OCI-M2 (cell line): Measurements from ENCODE around the gene FAM163A.
"Not testable (repeated sequence)": the region's sequence is repeated elsewhere in the genome, so short reads cannot be mapped to it uniquely, and the experiment has no call there.

Experiments
- DNase-seq: peaks from one replicate; lab custom pipeline; 2025; ENCODE audit not compliant: unreplicated experiment; lab: John Stamatoyannopoulos, UW

Gene FAM163A

DNA sequence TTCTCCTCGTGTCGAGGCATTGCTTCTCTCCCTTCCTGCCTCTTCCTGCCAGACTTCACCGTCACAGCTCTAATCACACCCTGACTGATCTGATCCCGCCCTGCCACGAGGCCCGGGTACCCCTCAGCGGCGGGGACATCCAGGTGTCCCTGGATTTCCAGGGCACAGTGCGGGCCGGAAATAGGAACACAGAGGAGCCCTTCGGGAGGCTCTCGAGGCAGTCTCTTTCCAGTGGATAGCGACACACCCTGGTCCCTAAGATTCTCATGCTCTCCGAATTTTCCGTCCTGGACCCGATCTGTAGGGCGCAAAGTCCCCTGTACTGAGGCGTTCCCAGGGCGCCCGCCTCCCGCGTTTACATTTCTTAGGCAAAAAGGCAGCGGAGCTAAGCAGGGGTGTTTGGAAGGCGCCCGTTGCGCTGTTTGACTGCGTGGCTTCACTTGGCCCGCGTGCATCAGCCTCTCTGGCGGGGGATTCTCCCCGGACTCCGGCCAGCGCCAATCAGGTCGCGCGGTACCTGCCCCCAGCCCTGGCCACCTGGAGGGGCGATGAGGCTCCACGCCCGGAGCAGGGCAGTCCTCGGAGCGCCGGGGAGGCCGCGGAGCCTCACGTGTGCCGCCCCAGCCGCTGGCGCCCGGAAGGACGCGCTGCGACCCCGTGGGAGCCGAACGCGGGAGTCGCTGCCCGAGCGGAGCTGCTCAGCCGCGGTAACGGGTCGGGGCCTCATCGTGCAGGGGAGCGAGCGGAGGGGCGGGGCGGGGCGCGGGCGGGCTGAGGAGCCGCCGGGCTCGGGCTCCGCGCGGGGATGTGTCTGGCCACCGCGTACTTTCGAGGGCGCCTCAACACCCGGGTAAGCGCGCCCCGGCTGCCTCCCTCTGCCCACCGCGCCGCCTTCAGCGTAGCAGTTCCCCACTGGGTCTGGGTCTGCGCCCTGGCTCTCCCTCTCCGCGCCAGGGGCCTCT is at the start of gene FAM163A:
TSS of gene FAM163A (plus strand) at position 575 of the 962 bp plus-strand sequence. CDS start 69,807 bp downstream, outside the sequence.
- no peak for DNase-seq

DNA sequence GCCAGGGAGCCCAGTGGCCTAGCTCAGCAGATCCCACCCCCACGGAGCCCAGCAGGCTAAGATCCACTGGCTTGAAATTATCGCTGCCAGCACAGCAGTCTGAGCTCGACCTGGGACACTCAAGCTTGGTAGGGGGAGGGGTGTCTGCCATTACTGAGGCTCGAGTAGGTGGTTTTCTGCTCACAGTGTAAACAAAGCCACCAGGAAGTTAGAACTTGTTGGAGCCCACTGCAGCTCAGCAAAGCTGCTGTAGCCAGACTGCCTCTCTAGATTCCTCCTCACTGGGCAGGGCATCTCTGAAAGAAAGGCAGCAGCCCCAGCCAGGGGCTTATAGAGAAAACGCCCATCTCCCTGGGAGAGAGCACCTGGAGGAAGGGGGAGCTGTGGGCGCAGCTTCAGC is 48.6 kb upstream of the FAM163A start:
- not testable (repeated sequence) for DNase-seq

DNA sequence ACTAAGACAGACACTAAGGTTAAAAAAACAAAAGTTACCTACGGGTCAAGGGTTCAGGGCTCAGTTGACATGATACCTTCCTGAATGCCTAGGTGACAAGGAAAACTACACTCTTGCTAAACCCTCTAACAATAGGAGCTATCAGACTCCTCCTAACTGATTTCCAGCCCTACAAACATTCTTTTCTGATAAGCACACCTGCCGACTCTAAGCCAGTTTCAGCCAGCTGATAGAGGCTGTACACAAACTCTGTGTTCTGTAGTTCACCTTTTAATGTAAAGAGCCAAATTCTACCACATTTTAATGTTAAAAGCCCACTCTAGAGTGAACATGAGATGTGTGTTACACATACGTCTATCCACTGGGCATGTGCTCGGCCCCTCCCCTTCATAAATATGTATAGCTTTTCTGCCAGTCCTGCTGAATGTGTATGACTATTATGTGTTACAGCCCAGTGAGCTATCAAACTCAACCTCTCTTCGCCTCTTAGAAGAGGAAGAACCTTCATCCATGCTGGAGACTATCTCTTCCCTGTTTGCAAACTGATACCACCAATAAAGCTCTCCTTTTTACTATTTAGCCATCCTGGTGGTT is 40.0 kb upstream of the FAM163A start:
- DNase-seq: no peak

DNA sequence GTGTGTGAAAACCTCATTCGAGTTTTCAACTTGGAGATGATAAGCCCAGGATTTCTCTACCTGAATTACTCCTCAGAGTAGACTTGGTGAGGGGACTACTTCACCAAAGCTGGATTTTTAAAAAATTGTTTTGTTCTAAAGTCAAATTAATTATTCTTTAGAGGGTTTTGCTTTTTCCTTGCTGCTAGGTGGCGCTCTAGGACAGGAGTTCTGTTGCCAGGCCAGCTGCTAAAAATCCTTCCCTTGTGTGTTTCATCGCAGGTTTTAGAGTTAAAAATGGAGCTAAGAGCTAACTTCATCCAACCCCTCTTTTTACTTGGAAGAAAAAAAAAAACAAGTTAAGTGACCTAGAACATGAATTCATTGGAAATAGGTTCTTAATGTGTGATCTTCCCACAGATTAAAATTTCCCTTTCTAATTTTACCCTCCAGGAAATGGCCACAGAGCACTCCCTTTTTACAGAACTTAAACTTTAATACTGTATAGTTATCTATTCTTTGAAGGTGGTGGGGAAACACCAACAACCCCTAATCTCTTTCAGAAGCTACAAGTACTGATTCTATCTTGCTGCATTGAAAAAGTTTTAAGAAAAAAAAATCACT is 36.7 kb upstream of the FAM163A start:
- DNase-seq: no peak

DNA sequence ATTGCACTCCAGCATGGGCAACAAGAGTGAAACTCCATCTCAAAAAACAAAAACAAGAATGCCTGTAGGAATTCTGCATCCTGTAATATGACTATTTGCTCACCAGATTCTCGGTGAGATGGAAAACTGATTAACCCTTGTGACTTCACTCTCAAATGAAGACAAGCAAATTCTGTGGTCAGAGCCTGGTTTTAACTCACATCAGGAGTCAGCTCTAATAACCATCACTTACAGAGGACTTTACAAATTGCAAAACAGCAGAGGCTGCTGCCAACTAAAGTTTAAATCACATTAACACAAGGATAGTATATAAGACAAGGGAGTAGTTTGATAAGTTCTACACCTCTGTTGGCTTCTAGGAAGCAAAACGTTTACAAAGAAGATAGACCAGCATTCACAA is 35.7 kb upstream of the FAM163A start:
- DNase-seq: no peak

DNA sequence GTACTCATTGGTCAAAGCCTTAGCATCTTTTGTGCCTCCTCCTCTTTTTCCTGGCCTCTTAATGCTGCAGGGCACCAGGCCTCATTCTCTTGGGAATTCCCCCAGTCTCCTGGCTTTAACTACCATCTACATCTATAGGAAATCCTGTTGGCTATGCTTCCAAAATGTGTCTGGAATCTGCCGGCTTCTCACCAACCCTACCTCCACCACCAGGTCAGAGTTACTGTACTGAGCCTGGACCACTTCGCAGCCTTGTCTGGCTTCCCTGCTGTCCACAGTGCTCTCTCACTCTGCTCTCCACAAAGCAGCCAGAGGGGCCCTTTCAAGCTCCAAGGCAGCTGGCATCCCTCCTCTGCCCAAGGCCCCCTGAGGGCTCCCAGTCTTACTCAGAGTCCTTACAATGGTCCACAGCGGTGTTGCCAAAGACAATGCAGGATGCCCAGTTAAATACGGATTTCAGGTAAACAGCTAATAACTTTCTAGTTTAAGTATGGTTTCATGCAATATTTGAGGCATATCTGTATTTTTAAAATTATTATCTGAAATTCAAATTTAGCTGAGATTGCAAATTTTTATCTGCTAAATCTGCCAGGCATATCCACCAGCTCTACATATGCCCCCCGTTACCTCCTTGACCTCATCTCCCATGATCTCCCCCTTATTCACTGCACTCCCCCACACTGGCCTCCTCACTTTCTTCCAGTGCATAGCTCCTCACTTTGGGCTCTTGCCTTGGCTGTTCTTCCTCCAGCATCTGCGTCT is 34.5 kb upstream of the FAM163A start:
- DNase-seq: no peak

DNA sequence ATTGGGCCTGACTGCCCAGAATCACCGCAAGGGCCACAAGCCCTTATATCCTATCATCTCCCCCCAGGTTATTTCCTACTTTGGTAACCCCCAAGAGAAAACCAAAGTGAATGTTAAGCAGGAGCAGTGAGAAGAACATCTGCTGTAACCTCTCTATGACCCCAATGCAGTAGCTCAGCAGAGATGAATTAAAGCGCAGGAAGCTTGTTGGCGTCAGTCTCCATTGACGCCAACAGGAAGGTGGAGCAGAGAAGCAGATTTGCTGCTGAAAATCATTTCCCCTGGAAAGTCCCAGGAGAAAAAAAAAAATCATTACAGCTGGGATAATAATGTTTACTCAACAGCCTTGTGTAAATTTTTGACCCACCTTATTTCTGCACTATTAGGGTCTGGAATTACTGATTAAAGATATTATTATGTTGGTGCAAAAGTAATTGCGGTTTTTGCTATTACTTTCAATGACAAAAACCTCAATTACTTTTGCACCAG is 33.2 kb upstream of the FAM163A start:
- no peak for DNase-seq

DNA sequence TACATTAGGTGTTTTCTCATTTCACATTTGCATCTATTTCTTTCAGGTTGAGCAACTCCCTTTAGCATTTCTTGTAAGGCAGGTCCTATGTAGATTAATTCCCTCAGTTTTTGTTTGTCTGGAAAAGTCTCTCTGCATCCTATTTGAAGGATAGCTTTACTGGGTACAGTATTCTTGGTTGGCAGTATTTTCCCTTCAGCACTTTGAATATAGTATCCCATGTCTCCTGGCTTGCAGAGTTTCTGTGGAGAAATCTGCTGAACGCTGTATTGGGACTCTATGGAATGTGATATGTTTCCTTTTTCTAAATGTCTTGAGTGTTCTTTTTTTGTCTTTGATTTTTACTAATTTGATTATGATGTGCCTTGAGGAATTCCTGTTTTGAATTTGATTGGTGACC is 28.9 kb upstream of the FAM163A start:
- no peak for DNase-seq

DNA sequence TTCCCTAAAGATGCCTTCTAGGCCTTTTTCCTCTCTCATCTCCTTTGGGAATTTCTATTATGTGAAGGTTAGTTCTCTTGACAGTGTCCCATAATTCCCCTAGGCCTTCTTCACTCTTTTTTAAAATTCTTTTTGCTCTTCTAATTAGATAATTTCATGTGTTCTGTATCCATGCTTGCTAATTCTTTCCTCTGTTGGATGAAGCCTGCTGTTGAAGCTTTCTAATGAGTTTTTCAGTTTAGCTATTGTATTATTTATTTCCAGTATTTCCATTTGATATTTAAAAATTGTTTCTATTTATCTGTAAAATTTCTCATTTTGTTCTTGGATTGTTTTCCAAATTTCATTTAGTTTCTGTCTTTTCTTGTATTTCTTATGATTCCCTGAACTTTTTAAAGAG is 28.5 kb upstream of the FAM163A start:
- no peak for DNase-seq

DNA sequence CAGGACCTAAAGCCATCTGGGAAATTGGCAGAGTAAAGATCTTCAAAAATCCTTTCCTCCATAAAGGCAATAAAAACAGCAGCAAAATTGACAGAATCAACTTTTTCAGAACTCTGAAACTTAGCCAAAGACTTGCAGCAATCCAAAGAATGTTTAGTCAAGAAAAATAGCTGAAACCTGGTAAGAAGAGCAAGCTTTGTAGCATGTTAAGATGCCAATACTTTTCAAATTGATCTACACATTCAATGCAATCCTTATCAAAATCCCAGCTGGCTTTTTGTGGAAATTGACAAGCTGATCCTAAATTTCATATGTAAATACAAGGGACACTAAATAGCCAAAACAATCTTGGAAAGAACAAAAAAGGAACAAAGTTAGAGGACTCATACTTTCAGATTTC is 23.8 kb upstream of the FAM163A start:
- DNase-seq: no peak

DNA sequence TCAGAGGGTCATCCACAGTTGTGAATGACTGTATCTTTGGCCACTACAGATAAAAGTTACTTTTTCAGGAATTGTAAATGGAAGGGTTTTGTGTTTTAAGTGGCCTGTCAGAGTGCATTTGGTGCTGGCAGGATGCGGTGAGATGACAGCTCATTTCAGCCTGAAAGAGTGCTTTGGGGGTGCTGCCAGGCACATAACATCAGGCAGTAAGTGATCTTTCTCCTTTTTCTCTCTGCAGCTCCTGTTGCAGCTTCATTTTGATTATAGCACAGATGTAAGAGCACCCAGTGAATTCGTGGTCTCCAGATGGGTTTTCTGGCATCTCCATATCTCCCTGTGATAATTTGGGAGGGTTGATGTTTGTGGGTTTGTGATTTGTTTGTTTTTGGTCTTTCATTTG is 14.8 kb upstream of the FAM163A start:
- DNase-seq: no peak

DNA sequence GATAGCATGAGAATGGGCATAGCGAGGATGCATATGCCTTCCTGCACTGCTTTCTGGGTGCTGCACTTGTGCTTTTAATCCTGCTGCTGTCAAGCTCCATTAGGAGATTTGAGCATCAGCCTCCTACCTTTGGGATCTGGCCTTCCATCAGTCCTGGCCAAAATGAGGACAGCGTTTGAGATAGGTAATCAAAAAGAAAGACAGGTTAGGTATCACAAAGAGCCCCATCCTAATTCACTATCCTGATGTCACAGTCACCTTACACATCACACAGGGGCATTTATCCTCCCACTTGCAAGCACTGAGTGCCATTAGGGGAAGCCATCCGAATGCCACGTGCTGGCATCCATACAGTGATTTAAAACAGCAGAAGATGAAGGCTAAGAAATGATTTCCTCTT is 13.2 kb upstream of the FAM163A start:
- no peak for DNase-seq

DNA sequence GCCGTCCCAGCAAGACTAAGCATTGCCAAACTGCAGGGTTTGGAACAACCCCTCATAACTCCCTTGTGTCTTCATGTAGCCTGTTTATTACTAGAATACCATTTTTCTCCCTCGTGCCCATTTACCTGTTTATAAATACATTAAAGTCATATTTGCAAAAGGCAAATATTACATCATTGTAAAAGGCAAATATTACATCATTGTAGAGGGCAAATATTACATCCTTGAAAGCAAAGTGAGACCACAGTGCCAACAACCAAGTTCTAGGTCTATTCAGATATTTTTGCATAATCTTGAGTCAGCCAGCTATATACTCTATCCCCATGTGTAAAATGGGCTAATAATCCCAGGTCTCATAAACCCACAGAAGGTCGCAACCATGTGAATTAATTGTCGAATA is 11.4 kb upstream of the FAM163A start:
- DNase-seq: no peak

DNA sequence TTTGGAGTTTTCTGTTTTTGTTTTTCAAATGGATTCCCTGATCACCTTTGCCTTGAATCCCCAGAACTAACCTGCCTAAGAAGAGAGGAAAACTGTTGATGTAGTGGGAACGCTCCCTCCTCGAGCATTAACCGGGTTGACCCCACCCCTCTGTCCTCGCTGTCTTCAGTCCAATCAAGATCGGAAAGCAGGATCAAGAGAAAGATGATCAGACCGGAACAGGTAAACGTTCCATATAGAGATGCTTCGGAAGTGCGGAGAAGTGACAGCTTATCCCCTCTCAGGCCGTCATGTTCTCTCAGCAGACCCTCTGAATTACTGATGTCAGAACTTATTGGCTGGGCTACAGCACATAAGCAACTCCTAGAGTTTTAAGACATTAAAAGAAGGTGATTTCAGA is 800 bp upstream of the FAM163A start:
- DNase-seq: no peak

DNA sequence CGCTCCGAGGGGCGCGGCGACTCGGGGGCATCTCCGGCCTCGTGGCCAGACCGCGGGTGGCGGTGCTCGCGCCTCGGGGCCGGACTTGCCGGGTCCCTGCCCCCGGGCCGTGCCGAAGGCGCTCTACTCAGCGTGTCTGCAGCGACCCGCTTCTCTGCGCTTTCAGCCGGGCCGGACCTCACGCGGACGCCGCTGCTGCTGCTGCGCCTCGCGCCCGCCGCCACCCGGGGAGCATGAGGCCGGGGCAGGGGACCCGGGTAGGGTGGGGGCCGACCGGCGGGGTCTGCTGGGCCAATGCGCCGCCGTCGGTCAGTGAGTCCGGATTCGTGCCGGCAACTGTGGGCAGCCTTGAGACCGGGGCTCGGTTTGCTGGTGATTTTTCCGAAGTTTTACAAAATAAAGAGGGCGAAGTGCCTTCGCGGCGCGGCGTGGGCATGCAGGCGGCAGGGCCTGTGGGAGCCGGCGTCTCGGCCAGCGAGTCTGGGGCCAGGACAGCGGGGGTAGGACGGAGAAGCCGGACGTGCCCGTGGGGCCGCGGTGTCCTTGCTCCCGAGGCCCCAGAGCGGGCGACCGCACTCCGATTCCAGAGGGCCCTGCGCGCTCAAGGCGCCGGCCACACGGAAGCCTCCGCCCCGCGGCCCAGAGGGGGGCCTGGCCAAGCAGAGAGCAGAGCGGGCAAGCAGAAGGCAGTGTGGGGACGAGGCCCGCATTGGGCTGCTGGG is 749 bp downstream of the FAM163A start:
- no peak for DNase-seq

DNA sequence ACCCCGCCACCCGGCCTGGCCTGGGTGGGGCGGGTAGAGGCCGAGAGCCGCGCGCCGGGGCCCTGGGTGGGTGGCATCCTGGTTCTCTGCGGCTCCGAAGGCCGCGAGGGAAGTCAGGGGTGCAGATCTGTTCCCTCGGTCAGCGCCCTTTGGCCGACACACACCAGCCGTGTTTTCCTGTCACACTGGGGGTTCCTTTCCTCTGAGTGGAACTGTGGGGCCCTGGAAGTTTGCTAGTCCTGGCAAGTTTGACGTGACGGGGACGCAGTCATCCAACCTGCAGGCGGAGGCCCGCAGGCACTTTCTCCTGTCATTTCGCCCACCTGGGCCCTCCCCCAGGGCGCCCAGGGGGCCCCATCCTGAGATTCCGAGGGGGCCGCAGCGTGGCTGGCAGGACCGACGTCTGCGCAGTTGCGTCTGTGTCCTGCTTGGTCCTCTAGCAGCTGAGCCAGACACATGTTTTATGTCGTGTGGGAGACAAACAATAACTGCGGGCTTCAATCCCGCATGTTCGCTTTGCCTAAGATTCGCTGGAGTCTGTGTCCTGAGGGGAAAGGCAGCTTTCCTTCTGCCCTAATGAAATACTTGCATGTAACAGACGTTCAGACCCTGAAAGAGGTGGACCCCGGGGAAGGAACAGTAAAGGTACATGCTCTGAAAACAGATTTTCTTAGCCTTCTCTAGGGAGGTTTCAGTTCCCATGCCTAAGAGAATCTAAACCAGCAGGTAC is 1.5 kb downstream of the FAM163A start:
- DNase-seq: no peak

DNA sequence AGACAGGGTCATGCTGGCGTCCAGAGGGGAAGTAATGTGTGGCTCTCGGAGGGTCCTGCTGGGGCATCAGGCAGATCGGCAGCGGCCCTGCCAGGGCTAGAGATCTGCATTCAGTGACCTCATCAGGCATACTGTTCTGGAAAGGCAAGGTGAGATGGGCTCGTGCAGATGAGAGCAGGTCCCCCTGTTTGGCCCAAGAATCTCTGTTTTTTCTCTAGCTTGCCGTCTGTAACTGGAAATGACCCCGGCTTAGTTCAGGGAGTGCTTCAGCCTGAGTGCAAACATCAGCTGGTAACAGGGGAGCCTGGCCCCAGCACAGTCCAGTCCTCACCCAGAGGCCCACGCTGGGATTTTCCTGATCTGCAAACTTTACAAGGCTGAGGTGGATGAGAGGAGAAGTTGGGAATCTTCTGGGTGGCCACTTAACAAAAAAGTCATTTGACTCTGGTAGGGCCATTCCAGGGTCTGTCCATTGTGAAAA is 2.1 kb downstream of the FAM163A start:
- no peak for DNase-seq

DNA sequence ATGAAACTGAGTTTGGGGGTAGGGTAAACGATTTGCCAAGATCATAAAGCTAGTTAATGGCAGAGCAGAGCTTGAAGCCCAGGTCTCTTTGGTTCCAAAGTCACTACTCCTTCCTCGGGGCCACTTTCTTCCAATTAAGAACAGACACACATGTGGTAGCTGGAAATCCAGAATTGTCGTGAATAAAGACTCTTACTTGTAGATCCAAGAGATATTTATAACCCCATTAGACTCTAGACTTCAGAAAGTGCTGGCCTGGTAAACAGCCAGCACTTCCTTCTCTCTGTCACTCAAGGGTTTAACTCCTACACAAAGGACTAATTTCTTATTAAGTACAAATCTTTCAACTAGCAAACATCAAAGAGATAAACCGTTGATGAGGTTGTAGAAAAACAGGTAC is 2.7 kb downstream of the FAM163A start:
- DNase-seq: no peak

DNA sequence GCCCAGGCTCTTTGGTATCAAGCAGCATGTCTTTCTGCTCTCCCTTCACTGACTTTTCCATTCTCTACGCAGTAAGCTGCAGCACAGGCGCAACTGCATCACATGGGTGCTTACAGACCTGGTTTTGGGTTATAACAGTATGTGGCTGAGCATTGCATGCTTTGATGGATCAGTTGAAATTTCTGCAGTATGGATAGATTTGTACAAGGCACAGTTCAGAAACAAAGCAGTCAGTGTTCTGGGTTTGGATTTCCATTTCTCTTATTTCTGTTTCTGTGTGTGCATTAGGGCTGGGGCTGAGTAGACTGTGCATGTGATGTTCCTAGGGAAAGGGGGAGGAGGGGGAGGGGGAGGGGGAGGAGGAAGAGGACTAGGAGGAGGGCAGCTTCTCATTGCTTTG is 4.5 kb downstream of the FAM163A start:
- no peak for DNase-seq

DNA sequence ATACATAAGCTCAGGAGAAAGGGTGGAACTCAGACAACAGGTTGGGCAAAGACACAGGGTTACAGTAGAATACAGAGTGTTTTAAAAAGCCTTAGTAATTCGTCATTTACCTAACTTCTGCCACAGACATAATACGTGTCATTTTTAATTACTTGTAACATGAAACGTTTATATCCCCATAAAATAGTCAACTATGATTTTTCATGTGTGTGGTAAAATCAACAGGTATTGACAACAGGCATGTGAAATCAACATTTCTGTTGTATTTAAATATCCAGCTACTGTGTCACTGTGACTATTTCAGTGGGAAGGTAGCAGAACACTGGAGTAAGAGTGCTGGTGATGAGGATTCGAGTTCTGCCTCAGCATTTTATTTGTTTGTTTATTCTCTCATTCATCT is 5.7 kb downstream of the FAM163A start:
- DNase-seq: no peak
